OCI-LY7 (cell line): ENCODE data around the gene MCM6. TPM values are rescaled to one million over a fixed set of nuclear protein-coding genes. Genes with fewer than 3 reads are reported as not detected.

ENCODE experiments used
- BruUV-seq: library from RNA; stranded (reverse); fragments of 400-500 nt; replicated peaks from 2 replicates; lab custom pipeline; 2021; lab: Mats Ljungman, UMichigan
- CTCF ChIA-PET: fragments of 300-600 bp; sonication (Branson Sonifier 250); formaldehyde crosslinking; loops from one replicate; lab custom pipeline; 2022; ENCODE audit warnings: antibody characterized with exemption; ENCODE audit not compliant: unreplicated experiment; lab: Charles Lee
- POLR2A ChIA-PET: fragments of 300-600 bp; sonication (Branson Sonifier 250); formaldehyde crosslinking; loops from one replicate; lab custom pipeline; 2022; ENCODE audit warnings: antibody characterized with exemption; lab: Charles Lee
- DNase-seq: peaks from one replicate; pipeline ENCODE4 v3.0.0-alpha.2; 2015; ENCODE audit warnings: low spot score
- H2AFZ ChIP-seq: fragments of 200-600 bp; sonication (generic), shearing (Covaris generic); 2 replicates; pipeline ENCODE4 v1.6.1; 2014; ENCODE audit warnings: mild to moderate bottlenecking, antibody characterized with exemption, low read length, moderate library complexity
- H3K27ac ChIP-seq: fragments of 200-600 bp; sonication (generic); 2 replicates; pipeline ENCODE4 v1.5.1; 2014; ENCODE audit warnings: mixed run types, low read depth, mild to moderate bottlenecking, moderate library complexity, low read length, inconsistent platforms; ENCODE audit not compliant: poor library complexity, severe bottlenecking
- H3K36me3 ChIP-seq: fragments of 200-600 bp; sonication (generic); 2 replicates; pipeline ENCODE4 v1.6.1; 2014; ENCODE audit warnings: mild to moderate bottlenecking, antibody characterized with exemption, low read length, moderate library complexity, mixed read lengths; ENCODE audit not compliant: insufficient read depth
- H3K4me1 ChIP-seq: fragments of 200-600 bp; sonication (generic); 2 replicates; pipeline ENCODE4 v1.5.1; 2014; ENCODE audit warnings: mild to moderate bottlenecking, low read length; ENCODE audit not compliant: insufficient read depth, poor library complexity, severe bottlenecking
- H3K4me2 ChIP-seq: fragments of 200-600 bp; sonication (generic); 2 replicates; pipeline ENCODE4 v1.6.1; 2014; ENCODE audit warnings: mild to moderate bottlenecking, low read length
- H3K4me3 ChIP-seq: fragments of 200-600 bp; sonication (generic); 2 replicates; pipeline ENCODE4 v1.5.1; 2014; ENCODE audit warnings: mild to moderate bottlenecking, low read depth, low read length; ENCODE audit not compliant: poor library complexity, severe bottlenecking
- H3K79me2 ChIP-seq: fragments of 200-600 bp; sonication (generic); 2 replicates; pipeline ENCODE4 v1.6.1; 2016; ENCODE audit warnings: low read depth, mild to moderate bottlenecking, low read length, moderate library complexity, mixed read lengths; ENCODE audit not compliant: insufficient read depth
- H3K9me2 ChIP-seq: fragments of 200-600 bp; sonication (generic); 2 replicates; pipeline ENCODE4 v1.6.1; 2016; ENCODE audit warnings: mild to moderate bottlenecking, low read length, mixed read lengths; ENCODE audit not compliant: insufficient read depth
- H3K9me3 ChIP-seq: fragments of 200-600 bp; sonication (generic); 2 replicates; pipeline ENCODE4 v1.6.1; 2014; ENCODE audit warnings: mild to moderate bottlenecking, mixed run types, low read length, mixed read lengths
- H4K20me1 ChIP-seq: fragments of 200-600 bp; sonication (generic); 2 replicates; pipeline ENCODE4 v1.6.1; 2014; ENCODE audit warnings: mild to moderate bottlenecking, antibody characterized with exemption, low read length, moderate library complexity, mixed read lengths; ENCODE audit not compliant: insufficient read depth
- CTCF ChIP-seq: fragments of 200-600 bp; sonication (generic); conservative IDR thresholded peaks from 2 replicates; pipeline ENCODE4 v1.5.1; 2014; ENCODE audit warnings: mild to moderate bottlenecking, antibody characterized with exemption, low read length, moderate library complexity, mixed read lengths
- EZH2phosphoT487 ChIP-seq: fragments of 200-600 bp; sonication (generic); IDR thresholded peaks from 2 replicates; pipeline ENCODE4 v1.6.1; 2018; ENCODE audit warnings: low read depth, borderline replicate concordance, mild to moderate bottlenecking, mixed run types, antibody characterized with exemption, low read length, moderate library complexity, mixed read lengths
- intact Hi-C: fragments of 100-400 bp; cut with micrococcal nuclease; formaldehyde crosslinking; loops from one replicate; pipeline ENCODE4 v1.10.0; 2022; ENCODE audit not compliant: unreplicated experiment
- total RNA-seq, 2 experiments: library from RNA; depleted of rRNA in 1 of 2; stranded (reverse); fragments of >200 nt in 1 of 2; shearing (Covaris generic) in 1 of 2; gene quantifications; 2 replicates each; pipeline ENCODE4 v1.2.3, GENCODE V29; 2014 to 2022

MCM6 gene
- total RNA-seq, 2 experiments from 2014 or later = 61.2 to 171 TPM

- Histone ChIP-seq H3K79me2 (peaks cover 4% of the 10 kb centered on the region; the same call in 1 of the 2 replicates), H3K9me3 (no peaks in the 10 kb centered on the region), H2AFZ (no peak overlapping the region), H3K4me1 (no peaks in the 10 kb centered on the region), H3K9me2 (no peaks in the 10 kb centered on the region), H4K20me1 (no peaks in the 10 kb centered on the region; the same call in 1 of the 2 replicates), H3K4me2 (no peak overlapping the region), H3K27ac (no peak overlapping the region), H3K4me3 (no peak overlapping the region), H3K36me3 (peaks cover 100% of the 10 kb centered on the region)
- DNase-seq = no peak
- intact Hi-C loops = loop anchor here (2.0 kb wide), 1 partner anchor 21 kb away; no protein-coding TSS in a partner anchor
- POLR2A ChIA-PET = no interaction called here
- BruUV-seq = no TSS peak
- CTCF ChIA-PET = no interaction called here
- TF ChIP-seq EZH2phosphoT487 = no peak
- no peak for TF ChIP-seq CTCF
Measured at GRCh38 chr2:135853401-135853800, 22.8 kb downstream of the MCM6 start.

GRCh38 chr2:135851858-135852257 is 24.4 kb downstream of the MCM6 start:
- CTCF ChIA-PET = no interaction called here
- Histone ChIP-seq H3K4me3 (no peak overlapping the region), H3K9me2 (no peaks in the 10 kb centered on the region), H3K4me1 (no peaks in the 10 kb centered on the region), H3K36me3 (peaks cover 100% of the 10 kb centered on the region), H3K27ac (no peak overlapping the region), H4K20me1 (no peaks in the 10 kb centered on the region; the same call in 1 of the 2 replicates), H3K4me2 (no peak overlapping the region), H2AFZ (no peak overlapping the region), H3K79me2 (peaks cover 4% of the 10 kb centered on the region; the same call in 1 of the 2 replicates), H3K9me3 (no peaks in the 10 kb centered on the region)
- intact Hi-C loops = loop anchor here (2.0 kb wide), 1 partner anchor 23 kb away; no protein-coding TSS in a partner anchor
- TF ChIP-seq CTCF (no peak), EZH2phosphoT487 (no peak)
- DNase-seq = no peak
- no TSS peak for BruUV-seq
- POLR2A ChIA-PET = interaction anchor here (1.3 kb wide), 1 partner anchor 13 kb away, joined by 4 read pairs; no protein-coding TSS in a partner anchor

GRCh38 chr2:135850892-135851668 is 25.2 kb downstream of the MCM6 start:
- BruUV-seq = no TSS peak
- POLR2A ChIA-PET = interaction anchor here (1.3 kb wide), 1 partner anchor 12 kb away, joined by 4 read pairs; no protein-coding TSS in a partner anchor
- no peaks in the 10 kb centered on the region for H3K4me1 ChIP-seq
- no peak overlapping the region for H2AFZ ChIP-seq
- intact Hi-C loops = no loop called here
- peaks cover 4% of the 10 kb centered on the region; the same call in 1 of the 2 replicates for H3K79me2 ChIP-seq
- no peak overlapping the region for H3K4me2 ChIP-seq
- H3K9me2 ChIP-seq = no peaks in the 10 kb centered on the region
- no peak overlapping the region for H3K4me3 ChIP-seq
- TF ChIP-seq EZH2phosphoT487 (no peak), CTCF (no peak)
- no peaks in the 10 kb centered on the region for H3K9me3 ChIP-seq
- no peak overlapping the region for H3K27ac ChIP-seq
- CTCF ChIA-PET = no interaction called here
- DNase-seq = no peak
- H4K20me1 ChIP-seq = no peaks in the 10 kb centered on the region; the same call in 1 of the 2 replicates
- H3K36me3 ChIP-seq = peaks cover 100% of the 10 kb centered on the region
